HG02763 (cell line): ENCODE results near the gene CDK5R1.

ENCODE experiments used
- ATAC-seq: cut with Tn5 transposase; IDR thresholded peaks from one replicate; pipeline ENCODE4 v1.9.1; 2021; ENCODE audit warnings: mild to moderate bottlenecking, moderate library complexity; ENCODE audit not compliant: unreplicated experiment

The CDK5R1 gene

DNA sequence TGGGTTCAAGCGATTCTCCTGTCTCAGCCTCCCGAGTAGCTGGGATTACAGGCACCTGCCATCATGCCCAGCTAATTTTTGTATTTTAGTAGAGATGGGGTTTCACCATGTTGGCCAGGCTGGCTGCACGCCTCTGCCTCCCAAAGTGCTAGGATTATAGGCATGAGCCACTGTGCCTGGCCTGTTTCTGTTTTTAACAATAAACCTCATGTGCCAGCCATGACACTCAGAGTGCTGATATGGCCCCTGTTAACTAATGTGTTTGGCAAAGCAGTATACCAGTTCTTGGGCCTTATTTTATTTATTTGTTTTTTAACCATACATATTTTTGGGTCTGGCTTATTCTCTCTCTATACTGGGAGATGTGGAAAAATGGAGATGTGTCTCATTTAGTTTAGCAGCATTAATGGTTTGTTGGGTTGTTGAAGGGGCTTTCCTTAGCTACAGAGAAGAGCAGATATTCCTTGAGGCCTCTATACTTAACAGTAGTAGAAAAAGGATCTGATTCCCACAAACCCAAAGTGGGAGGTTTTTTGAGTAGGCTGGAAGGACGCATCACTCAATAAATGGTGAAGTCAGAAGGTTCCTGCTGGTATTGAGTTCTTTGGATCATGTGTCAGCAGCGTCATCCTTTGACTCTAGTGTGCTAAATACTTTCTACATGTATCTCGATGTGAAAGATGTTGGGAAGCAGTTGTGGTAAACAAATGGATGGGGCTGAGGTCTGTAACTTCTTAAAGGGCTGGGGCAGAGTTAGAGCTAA, 16.2 kb upstream of the CDK5R1 start:
- no peak for ATAC-seq

DNA sequence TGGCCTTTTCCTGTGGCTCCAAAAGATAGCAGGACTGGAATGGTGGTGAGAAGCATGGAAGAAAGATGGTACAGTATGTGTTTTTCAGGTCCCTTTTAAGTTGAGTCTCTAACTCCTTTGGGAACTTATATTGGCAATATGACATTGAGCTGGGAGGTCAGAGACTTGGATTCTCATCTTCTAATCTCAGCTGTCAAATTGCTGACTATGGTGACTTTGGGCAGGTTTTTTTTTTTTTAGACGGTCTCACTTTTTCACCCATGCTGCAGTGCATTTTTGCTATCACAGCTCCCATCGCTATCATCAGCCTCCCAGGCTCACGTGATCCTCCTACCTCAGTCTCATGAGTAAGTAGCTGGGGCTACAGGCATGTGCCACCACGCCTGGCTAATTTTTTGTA, 15.1 kb upstream of the CDK5R1 start:
- ATAC-seq = no peak

DNA sequence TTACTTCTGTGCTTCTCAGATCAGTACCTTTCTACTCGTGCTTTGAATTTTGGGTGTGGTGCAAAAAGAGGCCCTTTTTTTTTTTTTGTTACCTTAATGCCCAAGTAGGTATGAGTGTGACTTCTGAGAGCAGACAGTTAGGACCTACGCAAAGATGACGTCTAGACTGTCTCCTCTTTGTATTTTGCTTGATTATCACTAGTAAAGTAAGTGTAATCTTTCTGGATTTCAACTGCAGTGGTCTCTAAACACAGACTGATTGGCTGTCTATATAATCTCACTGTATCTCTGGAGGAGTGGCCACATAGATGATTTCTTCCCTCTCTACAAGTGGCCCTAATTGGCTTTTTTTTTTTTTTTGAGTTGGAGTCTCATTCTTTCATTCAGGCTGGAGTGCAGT, 11.5 kb upstream of the CDK5R1 start:
- no peak for ATAC-seq

DNA sequence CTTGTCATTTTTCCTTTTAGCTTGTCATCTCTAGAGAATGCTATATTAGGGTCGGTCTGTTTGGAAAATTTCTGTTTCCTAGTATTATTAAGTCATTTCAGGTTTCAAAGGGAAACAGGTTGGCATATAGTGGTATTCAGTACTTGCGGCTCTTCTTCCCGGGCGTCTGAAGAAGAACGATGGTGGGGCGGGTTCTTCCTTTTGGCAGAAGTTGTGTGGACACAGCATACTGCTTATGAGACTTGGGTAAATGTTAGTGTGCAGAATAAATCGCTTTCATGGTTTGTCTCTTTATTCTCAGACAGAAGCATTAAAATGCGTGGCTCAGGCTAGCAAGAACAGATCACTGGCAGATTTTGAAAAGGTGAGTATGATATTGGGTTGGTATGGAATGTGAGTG, 9.6 kb upstream of the CDK5R1 start:
- no peak for ATAC-seq

DNA sequence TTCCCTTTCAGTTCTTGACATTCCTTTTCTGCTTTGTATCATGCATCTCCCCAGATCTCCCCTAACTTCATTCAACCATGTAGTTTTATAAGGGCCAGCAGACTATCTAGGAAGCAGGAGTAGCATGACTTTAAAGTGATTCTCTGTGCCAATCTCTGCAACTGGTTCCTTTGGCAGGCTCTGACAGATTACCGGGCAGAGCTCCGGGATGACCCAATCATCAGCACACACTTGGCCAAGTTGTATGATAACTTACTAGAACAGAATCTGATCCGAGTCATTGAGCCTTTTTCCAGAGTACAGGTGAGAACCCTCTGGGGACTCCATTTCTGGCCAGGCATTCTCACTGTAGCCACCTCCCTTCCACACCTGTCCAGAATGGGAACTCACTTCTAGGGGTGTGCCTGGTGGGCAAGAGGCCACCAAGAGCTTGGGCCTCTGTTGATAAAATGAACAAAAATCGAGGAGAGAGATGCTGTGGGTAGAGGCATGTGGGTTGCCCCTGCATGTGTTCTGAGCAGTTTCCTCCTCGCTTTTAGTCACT, 7.6 kb upstream of the CDK5R1 start:
- ATAC-seq = no peak

DNA sequence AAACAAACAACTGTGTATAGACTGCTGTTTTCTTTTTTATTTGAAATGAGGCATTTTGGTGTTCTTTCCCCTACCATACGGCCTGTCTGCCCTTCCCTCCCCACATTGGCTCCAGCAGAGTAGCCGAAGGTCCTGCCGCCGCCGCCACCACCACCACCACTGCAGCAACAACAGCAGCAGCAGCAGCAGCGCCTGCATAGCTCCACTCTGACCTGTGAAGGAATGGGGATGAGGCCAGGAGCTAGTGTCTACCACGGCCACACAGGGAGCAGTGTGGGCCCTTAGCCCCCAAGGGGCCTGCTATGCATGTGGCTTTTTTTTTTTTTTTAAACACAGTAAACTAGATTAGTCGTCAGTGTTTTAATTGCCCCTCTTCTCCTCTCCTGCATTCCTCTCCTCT, 5.6 kb upstream of the CDK5R1 start:
- ATAC-seq = no peak

DNA sequence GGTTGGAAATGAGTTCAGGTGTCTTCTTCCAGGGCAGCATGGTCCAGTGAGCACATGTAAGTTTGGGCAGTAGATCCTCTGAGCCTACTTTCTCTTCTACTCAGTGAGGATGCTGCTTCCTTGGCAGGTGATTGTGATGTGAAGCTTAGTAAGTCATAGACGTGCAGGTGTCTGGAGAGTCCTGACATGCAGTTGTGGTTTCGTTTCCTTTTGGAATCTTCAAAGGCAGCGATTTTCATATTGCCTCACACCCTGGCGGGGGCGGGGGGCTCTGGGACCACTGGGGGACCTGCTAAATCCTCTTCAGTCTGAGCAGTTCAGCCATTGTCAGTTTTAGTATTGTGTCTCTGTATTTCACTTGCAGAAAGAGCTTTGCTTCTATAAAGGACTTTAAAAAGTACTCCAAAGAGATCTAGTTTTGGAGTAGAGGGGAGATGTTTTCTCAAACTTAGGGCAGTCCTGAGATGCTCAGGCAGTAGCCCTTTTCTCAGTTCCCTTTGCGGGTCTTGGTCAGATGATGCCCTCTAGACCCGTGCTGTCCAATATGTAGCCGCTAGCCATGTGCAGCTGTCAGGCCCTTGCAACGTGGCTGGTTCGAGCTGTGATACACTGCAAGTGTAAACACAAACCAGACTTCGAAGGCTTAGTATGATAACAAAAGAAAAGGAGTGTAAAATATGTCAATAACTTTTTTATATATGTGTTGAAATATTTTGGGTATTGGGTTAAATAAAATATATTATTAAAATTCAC, 4.0 kb upstream of the CDK5R1 start:
- ATAC-seq = no peak

DNA sequence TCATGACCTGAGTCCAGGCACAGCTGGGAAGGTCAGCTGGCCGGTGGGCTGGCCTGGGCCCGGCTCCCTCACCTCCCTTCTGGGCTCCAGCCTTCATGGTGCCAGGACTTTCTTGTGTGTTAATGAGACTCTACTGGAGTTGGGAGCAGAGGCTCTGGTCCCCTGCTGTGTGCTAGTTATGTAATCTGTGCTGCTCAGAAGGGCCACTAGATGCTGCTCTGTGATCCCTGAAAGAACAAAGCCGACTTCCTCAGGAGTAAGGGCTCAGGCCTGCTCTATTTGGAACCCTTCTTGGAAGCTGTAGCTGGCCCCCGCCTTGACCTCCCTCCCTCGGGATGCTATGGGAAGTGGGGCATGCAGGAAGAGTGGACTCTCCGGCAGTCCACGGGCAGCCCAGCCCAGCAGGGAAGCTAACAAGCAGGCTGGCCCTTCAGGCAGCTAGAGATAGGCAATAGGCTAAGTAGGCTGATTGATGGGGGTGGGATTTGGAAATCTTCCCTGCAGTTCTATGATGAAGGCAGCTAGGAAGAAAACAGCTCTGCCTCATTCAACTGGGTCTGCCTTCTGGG, 3.3 kb upstream of the CDK5R1 start:
- no peak for ATAC-seq

DNA sequence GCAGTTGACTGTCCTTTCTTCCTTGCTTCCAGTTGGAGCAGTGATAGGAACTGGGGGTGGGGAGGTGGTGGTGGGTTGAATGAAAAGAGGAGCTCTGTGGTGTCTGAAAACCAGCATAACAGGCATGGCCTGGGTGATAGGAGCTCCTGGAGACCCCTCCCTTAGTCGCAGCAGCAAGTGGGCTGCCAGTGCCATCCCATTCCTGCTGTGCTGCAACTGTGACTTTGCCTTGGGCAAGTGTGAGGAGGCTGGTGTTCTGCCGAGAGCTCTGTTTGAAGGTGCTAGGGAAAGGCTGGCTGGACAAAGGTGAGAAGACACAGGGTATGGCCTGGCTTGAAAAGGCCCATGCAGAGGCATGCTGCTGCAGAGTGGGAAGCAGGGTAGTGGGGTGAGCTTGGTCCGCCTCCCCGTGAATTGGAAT, 2.7 kb upstream of the CDK5R1 start:
- no peak for ATAC-seq

DNA sequence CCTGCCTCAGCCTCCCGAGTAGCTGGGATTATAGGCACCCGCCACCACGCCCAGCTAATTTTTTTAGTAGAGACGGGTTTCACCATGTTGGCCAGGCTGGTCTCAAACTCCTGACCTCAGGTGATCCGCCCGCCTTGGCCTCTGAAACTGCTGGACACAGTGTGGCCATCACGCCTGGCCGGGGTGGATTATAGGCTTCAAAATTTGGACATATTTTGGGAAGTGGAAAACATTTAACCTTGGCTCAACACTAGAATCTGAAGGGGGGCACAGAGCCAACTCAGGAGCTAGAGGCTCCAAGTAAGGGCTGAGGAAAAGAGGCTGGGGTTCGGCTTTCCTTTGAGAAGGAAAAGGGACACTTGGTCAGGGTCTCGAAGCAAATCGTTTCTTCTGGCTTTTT, 2.2 kb upstream of the CDK5R1 start:
- no peak for ATAC-seq

DNA sequence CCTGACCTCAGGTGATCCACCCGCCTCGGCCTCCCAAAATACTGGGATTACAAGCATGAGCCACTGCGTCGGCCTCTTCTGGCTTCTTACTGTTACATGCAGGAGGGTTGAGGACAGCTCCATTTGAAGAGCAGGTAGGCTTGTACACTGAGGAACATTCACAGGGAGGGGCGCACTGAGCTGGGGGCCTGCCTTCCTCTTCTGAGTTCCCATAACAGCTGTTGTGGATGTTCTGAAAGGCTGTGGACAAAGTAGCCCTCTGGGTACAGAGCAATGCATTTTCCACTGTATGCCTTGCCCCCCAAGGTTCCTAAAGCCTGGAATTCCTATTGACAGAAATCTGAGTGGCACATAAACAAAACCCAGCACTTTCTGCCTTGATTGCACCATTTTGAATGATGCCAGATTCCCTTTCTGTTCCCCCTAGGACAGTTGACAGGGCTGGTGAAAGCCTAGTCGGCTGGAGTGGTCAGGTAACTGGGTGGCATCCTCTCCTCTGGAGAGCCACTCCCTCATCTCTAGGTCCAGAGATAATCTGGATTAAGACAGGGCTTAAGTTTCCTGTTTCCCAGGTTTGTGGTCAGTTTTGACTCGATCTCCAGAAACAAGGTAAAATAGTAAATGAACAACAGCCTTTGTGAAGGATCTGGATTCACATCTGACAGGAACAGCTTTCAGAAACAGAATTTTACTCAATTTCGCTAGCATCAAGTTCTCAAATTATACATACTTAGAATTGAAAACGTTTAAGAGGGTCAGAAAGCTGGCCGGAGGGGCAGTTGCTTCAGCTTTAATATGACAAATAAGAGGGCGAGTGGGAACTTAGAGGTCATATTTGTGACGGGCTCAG, 1.3 kb upstream of the CDK5R1 start:
- ATAC-seq = no peak

DNA sequence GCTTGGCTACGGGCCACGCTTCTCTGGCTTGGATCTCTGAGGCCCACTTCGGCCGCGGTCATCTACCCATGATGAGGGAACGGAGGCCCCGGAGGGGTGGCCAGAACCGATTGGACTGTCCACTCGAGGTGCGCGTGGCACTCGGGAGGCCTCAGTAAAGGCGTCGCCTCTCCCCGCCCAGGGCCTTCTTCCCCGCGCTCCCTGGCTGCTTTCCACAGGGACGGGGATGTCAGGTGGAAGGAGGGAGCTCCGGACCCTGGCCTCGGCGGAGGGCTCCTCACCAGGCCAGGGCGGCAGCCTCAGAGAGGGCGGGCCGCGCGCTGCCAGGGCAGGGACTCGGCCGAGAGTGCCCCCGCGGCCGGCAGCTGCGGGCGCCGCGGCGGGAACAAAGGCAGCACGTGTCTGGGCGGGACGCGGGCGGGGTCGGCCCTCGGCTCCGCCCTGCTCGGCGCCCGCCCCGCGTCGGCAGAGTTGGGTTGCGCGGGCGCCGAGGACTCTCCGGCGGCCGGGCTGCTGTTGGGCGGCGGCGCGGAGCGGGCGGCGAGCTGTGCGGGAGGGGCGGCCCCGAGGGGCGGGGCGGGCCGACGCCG, 587 bp upstream of the CDK5R1 start:
- ATAC-seq = peak; percentile 31

DNA sequence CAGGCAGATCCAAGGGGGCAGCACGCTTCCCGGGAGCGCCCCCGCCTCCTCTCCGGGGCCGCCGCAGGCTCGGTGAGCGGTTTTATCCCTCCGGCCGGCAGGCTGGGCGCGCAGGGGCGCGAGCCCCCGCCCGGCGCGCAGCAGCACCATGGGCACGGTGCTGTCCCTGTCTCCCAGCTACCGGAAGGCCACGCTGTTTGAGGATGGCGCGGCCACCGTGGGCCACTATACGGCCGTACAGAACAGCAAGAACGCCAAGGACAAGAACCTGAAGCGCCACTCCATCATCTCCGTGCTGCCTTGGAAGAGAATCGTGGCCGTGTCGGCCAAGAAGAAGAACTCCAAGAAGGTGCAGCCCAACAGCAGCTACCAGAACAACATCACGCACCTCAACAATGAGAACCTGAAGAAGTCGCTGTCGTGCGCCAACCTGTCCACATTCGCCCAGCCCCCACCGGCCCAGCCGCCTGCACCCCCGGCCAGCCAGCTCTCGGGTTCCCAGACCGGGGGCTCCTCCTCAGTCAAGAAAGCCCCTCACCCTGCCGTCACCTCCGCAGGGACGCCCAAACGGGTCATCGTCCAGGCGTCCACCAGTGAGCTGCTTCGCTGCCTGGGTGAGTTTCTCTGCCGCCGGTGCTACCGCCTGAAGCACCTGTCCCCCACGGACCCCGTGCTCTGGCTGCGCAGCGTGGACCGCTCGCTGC, 832 bp downstream of the CDK5R1 start:
- no peak for ATAC-seq

DNA sequence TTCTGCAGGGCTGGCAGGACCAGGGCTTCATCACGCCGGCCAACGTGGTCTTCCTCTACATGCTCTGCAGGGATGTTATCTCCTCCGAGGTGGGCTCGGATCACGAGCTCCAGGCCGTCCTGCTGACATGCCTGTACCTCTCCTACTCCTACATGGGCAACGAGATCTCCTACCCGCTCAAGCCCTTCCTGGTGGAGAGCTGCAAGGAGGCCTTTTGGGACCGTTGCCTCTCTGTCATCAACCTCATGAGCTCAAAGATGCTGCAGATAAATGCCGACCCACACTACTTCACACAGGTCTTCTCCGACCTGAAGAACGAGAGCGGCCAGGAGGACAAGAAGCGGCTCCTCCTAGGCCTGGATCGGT, 1.4 kb downstream of the CDK5R1 start:
- no peak for ATAC-seq

DNA sequence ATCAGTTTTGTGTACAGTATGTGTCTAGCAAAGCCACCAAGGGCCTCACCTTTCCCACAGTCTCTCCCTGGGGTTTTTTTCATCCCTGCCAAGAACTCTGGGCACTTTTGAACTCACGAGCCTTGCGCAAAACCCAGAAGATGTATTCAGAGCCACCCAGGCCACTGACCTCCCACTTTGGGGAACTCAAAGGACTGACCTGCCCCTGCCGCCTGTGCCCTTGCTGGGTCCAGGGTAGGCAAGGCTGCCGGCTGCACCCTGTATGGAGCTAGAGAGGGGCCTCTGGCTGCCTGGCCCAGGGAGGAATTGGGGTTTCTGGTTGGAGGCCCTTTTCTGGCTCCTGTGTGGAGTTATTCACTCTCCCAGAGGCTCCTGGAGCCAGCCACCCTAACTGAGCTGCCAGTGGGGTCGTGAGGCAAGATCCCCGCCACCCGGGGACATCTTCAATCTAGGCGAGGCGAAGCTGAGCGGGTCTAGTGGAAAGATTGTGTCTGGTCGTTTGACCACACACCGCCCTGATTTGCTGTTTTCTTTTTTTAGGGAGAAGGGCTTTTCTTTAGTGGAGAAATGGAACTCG, 1.9 kb downstream of the CDK5R1 start:
- ATAC-seq = no peak

DNA sequence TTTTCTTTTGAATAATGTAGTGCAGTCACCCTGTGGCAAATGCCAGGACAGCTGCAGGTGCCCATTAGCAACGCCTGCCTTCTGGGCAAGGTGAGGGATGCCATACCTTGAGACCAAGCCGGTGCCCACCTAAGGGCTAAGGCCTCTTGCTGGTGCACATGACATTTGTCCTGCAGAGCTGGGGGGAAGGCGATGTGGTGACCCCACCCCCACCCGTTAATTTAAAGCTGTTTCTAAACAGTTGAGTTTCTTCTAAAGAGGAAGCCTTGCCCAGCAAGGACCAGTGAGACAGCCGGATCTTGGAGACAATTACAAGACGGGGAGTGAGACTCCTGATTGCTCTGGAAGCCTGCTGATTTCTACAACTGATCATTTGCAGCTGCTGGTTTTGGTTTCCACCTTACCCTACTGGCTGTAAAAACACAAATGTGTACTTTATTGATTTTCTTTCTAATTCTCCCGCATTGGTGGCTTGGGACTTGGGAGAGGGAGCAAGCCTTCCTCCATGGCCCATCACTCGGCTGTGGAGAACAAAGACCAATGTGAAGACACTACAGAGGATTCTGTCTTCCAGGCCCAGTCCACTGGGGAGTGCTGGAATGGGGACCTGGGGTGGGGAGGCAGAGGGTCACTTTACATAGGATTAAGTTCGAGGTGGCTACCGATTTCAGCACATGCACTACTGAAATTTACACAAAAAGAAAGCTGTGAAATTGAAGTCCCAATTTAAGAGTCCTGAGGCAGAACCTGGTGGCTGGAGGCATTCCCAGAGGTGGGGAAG, 2.7 kb downstream of the CDK5R1 start:
- ATAC-seq = no peak

DNA sequence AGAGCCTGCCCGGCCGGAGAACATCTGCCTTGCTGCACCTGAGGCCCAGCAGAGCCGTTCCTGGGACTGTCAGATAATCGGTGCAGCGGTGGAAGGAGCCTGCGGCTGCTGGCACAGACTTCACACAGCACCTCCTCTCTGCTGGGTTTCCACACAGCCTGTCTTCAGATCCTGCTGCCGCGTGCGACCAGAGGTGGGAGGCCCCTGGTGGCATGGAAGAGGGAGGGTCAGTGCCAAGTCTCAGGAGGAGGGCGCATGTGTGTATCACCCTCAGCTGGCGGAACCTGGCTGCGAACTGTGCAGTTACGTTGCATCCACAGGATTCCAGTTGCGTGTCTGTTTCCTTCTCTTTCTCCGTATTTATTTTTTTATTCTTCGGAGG, 3.3 kb downstream of the CDK5R1 start:
- no peak for ATAC-seq

DNA sequence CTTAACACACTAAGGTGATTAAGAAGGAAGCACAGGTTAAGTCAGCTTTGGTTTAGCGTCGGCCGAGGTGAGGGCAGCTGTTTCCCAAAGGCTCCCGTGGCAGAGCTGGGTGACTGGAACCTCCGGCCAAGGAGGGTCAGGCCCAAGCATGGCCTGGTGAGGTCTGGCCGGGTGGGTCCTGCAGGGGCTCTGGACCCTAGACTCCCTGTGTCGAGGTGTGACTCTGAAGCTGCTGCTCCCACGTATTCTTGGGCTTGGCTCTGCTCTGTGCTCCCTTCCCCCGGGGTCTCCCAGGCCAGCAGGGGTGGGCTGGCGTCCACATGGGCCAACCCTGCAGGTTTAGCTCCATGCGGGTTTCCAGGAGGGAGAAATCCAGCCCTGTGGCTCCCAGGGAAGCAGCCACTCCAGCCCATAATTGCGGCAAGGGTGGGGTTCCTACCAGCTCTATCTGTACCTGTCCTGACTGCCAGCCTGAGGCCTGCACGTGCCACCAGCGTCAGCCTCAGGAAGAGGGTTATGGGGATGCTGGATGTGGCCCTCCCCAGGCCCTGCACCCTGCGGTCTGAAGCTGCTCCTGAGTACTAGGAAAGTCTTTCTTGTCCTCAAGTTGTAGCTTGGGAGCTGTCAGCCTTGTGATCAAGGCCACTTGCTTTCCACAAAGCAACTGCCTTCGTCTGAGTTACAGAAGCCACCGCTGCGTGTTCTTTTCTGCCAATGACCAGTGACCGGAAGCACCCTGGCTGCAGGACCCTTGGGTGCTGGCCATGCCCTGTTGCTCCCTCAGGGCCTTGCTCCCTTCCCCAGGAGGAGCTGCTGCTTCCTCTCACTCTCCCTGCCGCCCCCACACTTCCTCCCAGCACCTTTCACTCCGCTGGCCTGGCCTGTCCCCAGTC, 4.8 kb downstream of the CDK5R1 start:
- ATAC-seq = no peak
